Lower leg skin (tissue), 3 donors: ENCODE measurements around the gene MYO1B.

Source experiments
- CTCF ChIP-seq, 3 donors: fragments of 450-650 bp; IDR thresholded peaks; one replicate each; pipeline ENCODE4 v1.5.1; 2016; ENCODE audit warnings: antibody characterized with exemption in 3 of 3, mild to moderate bottlenecking in 3 of 3, moderate library complexity in 2 of 3
- POLR2A ChIP-seq, 2 donors: fragments of 450-650 bp; IDR thresholded peaks; one replicate each; pipeline ENCODE4 v1.6.1; 2016 to 2017; ENCODE audit warnings: antibody characterized with exemption in 2 of 2, mild to moderate bottlenecking in 1 of 2, moderate library complexity in 1 of 2

DNA sequence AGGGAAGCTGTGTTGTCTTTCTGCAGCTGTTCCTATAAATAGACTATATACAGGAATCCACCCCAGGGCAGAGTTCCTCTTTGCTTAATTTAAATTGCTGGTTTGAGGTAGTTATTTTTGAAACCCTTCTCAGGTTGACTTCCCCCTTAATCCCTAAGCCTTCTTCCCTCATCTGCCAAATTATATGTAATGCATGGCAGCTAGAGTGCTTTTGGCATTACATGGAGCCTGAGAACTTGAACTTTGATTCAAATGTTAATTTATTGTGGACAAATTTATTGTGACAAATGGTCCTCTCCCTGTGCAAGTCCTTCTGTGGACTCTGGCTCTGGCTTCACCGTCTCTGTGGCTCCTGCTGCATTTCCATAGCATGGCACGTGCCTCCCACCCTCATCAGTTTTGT is 29.2 kb downstream of the MYO1B start:
- TF ChIP-seq CTCF (IDR thresholded peaks at IDR 0.05) (no peak), POLR2A (IDR thresholded peaks at IDR 0.05) (no peak)
